ENCODE results near the gene UBE2L3. TPM values are rescaled to one million over a fixed set of nuclear protein-coding genes. Genes with fewer than 3 reads are reported as not detected.
"Not testable (repeated sequence)": the region's sequence is repeated elsewhere in the genome, so short reads cannot be mapped to it uniquely, and the experiment has no call there.

The UBE2L3 gene
- total RNA-seq = 10 to 100 TPM; 56.8 to 78.7 TPM

- Histone ChIP-seq H3K27me3 (no peaks in the 10 kb centered on the region), H3K9ac (ENCODE audit: low read depth in 2 of 2, low read length in 2 of 2) (peak within 1 kb of the TSS; percentile 83 to 92), H3K36me3 (no peaks in the 10 kb centered on the region), H3K4me1 (peaks cover 11% of the 10 kb centered on the region), H3K4me3 (peak within 1 kb of the TSS; percentile 92), H3K9me3 (no peaks in the 10 kb centered on the region), H3K27ac (peak within 1 kb of the TSS; percentile 89)
- intact Hi-C loops (cut with DNase I) = no loop called here
- no peak for TF ChIP-seq CTCF (IDR thresholded peaks at IDR 0.05)
- DNase-seq = peak; percentile 89
Observed at GRCh38 chr22:21567456-21568346, at the start of gene UBE2L3. Gene UBE2L3, plus strand, starts transcription at chr22:21567714. Its CDS starts 31 bp downstream, at chr22:21567745.

DNA sequence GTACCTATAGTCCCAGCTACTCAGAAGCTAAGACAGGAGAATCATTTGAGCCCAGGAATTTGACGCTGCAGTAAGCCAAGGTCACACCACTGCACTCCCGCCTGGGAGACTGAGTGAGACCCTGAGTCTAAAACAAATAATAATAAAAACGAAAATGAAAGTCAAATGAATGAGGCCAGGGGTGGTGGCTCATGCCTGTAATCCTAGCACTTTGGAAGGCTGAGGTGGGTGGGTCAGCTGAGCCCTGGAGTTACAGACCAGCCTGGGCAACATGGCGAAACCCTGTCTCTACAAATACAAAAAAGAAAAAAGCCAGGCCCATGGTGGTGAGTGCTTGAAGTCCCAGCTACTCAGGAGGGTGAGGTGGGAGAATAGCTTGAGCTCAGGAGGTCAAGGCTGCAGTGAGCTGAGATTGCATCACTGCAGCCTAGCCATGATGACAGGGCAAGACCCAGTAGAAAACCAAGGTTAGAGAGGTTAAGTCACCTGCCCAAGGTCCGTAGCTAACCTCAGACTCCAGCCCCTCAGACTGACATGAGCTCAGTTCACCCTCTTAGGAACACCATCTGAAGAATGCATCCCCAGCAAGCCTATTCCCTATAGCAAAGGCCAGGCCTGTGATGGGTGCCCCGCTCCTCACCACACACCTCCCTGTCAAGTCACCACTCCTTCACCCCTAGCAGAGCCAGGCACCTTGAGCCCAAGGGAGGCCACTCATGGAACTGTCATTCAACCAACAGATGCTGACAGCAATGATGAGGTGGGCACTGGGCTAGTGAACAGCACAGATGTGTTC, 40.6 kb upstream of the UBE2L3 start:
- H3K36me3 ChIP-seq; H3K9me3 ChIP-seq; DNase-seq; H3K9ac ChIP-seq (ENCODE audit: low read depth in 2 of 2, low read length in 2 of 2); H3K27ac ChIP-seq; H3K4me1 ChIP-seq; H3K27me3 ChIP-seq; H3K4me3 ChIP-seq; intact Hi-C loops (cut with DNase I): not testable (repeated sequence)

DNA sequence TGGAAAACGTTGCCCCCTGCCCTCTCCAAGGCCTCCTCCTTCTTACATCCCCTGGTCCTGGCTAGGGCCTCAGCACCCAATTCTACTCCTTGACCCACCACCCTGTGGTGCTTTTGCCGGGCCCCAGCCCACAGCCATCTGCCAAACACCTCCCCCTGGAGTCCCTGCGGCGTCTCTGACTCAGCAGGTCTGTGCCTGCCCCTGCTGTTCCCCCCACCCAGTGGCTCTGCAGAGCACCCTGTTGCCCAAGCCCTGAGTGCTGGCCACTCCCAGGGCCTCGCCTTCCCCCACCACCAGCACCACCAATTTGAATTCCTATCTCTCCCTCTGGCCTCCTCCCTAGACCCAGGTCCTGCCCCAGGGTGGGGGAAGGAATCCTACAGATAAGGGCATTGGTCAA, 36.0 kb upstream of the UBE2L3 start:
- H3K9me3 ChIP-seq; DNase-seq; H3K36me3 ChIP-seq; H3K27ac ChIP-seq; intact Hi-C loops (cut with DNase I); H3K27me3 ChIP-seq; H3K4me1 ChIP-seq; H3K4me3 ChIP-seq; H3K9ac ChIP-seq (ENCODE audit: low read depth in 2 of 2, low read length in 2 of 2): not testable (repeated sequence)

DNA sequence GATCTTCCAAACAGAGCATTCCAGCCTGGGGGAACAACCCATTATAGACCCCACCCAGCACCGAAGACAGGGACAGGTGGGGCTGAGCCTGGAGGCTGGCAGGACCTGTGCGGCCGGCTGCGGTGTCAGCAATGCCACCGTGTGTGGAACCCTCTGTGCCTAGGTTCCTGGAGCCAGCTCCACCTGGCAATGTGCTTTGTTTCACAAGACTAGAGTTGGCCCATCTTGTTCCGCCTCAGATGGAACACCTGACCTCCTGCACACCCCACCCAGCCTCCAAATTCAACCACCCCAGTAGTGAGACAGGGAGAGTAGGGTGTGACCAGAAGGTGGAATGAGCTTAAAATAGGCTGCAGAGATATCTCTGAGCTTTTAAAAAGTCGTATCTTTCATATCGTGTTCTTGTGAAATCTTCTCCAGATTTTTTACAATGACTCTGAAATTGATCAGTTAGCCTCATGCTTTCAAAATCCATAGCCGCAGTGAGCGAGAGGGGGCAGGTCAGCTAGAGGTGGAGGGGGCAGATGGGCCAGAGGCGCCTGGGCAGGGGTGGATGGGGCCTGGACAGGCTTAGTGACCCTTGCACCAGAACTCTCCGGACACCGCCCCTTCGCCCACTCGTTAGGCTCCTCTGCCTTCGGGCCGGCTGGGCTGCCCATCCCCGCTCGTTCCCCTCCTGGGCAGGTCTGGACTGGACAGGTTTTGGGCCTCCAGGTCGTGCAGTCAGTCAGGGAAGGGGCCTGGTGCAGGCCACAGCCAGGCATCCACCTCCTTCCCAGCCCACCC, 34.5 kb upstream of the UBE2L3 start:
- intact Hi-C loops (cut with DNase I); H3K4me1 ChIP-seq; H3K9me3 ChIP-seq; H3K9ac ChIP-seq (ENCODE audit: low read depth in 2 of 2, low read length in 2 of 2); H3K4me3 ChIP-seq; H3K36me3 ChIP-seq; DNase-seq; H3K27ac ChIP-seq; H3K27me3 ChIP-seq: not testable (repeated sequence)

DNA sequence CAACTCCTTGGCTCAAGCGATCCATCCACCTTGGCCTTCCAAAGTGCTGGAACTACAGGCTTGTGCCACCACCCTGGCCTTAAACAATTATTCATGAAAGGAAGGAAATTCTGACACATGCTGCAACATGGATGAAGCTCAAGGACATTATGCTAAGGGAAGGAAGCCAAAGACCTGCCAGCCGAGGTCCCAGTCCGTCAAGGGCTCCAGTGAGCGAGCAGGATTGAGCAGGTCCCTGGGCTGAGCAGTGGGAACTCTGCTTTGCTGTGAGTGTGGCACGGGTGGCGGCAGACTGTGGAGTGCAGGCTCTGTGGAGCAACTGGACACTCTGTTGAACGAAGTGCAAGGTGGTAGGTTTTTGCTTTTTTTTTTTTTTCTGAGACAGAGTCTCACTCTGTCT, 27.7 kb upstream of the UBE2L3 start:
- H3K27me3 ChIP-seq; DNase-seq; H3K9ac ChIP-seq (ENCODE audit: low read depth in 2 of 2, low read length in 2 of 2); H3K4me1 ChIP-seq; H3K27ac ChIP-seq; H3K9me3 ChIP-seq; H3K36me3 ChIP-seq; intact Hi-C loops (cut with DNase I); H3K4me3 ChIP-seq: not testable (repeated sequence)

GRCh38 chr22:21544432-21545322, 22.8 kb upstream of the UBE2L3 start:
- H3K27ac ChIP-seq, H3K36me3 ChIP-seq: not testable (repeated sequence)

GRCh38 chr22:21549558-21549957, 18.0 kb upstream of the UBE2L3 start:
- H3K4me3 ChIP-seq; intact Hi-C loops (cut with DNase I); H3K9me3 ChIP-seq; H3K36me3 ChIP-seq; H3K9ac ChIP-seq (ENCODE audit: low read depth in 2 of 2, low read length in 2 of 2); H3K4me1 ChIP-seq; DNase-seq; H3K27me3 ChIP-seq; H3K27ac ChIP-seq: not testable (repeated sequence)

More at GRCh38 chr22:21544432-21545322, 22.8 kb upstream of the UBE2L3 start:
- H3K27me3 ChIP-seq; H3K9ac ChIP-seq (ENCODE audit: low read depth in 2 of 2, low read length in 2 of 2); H3K9me3 ChIP-seq; DNase-seq; H3K4me3 ChIP-seq; H3K4me1 ChIP-seq; intact Hi-C loops (cut with DNase I): not testable (repeated sequence)

- H3K27ac ChIP-seq; intact Hi-C loops (cut with DNase I): not testable (repeated sequence)
Observed at GRCh38 chr22:21550008-21550677, 17.4 kb upstream of the UBE2L3 start.

GRCh38 chr22:21550678-21551047, 16.9 kb upstream of the UBE2L3 start:
- DNase-seq; intact Hi-C loops (cut with DNase I); H3K27ac ChIP-seq; H3K9me3 ChIP-seq; H3K4me1 ChIP-seq; H3K4me3 ChIP-seq; H3K27me3 ChIP-seq; H3K36me3 ChIP-seq; H3K9ac ChIP-seq (ENCODE audit: low read depth in 2 of 2, low read length in 2 of 2): not testable (repeated sequence)

More at GRCh38 chr22:21550008-21550677, 17.4 kb upstream of the UBE2L3 start:
- not testable (repeated sequence) for H3K9me3 ChIP-seq; H3K4me1 ChIP-seq; H3K4me3 ChIP-seq; H3K27me3 ChIP-seq; H3K36me3 ChIP-seq; H3K9ac ChIP-seq (ENCODE audit: low read depth in 2 of 2, low read length in 2 of 2); DNase-seq

DNA sequence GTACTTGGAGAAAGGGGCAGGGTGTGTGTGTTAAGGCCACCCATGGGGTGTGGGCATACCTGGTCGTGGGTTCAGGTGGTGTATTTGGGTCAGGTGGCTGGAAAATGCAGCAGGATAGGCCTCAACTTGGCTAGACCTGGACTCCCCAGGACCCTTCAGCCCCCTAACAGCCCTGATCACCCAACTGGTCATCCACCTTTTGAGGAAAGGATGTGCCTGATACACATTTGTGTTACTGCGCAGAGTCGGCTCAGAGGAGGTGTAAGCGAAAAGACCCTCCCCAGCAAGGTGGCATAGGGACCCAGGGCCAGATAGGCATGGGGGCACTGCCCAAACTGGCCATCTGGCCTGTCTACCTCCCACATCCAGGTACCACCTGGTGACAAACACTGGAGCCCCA, 16.2 kb upstream of the UBE2L3 start, which contains the start of gene RIMBP3C:
Gene RIMBP3C, minus strand, starts transcription at position 101 of the 400 bp plus-strand sequence. CDS start 485 bp downstream, outside the sequence.
- H3K27me3 ChIP-seq; H3K36me3 ChIP-seq; H3K27ac ChIP-seq; H3K4me1 ChIP-seq; H3K4me3 ChIP-seq; intact Hi-C loops (cut with DNase I); DNase-seq; H3K9ac ChIP-seq (ENCODE audit: low read depth in 2 of 2, low read length in 2 of 2); H3K9me3 ChIP-seq: not testable (repeated sequence)

Measured in colonic mucosa (tissue), 4 donors.